ENCODE data around the gene SCMH1.

- TF ChIP-seq CTCF (IDR thresholded peaks at IDR 0.05) (no peak), RNF2 (IDR thresholded peaks at IDR 0.05; ENCODE audit: borderline replicate concordance, low read depth) (no peak)
Measured at GRCh38 chr1:40985875-40986274, 256.2 kb downstream of the SCMH1 start.
